GM19463 (cell line): Measurements from ENCODE around the gene LRRC46.

Experiments used
- ATAC-seq: cut with Tn5 transposase; IDR thresholded peaks from one replicate; pipeline ENCODE4 v1.9.1; 2021; ENCODE audit warnings: mild to moderate bottlenecking, moderate library complexity; ENCODE audit not compliant: unreplicated experiment

Gene LRRC46

GRCh38 chr17:47873200-47874090 is 42.0 kb downstream of the LRRC46 start:
- no peak for ATAC-seq

GRCh38 chr17:47875011-47875985 is 43.8 kb downstream of the LRRC46 start:
- no peak for ATAC-seq

GRCh38 chr17:47877368-47878034 is 46.0 kb downstream of the LRRC46 start:
- no peak for ATAC-seq

GRCh38 chr17:47878203-47879027 is 46.9 kb downstream of the LRRC46 start:
- no peak for ATAC-seq

- no peak for ATAC-seq
These were observed 47.6 kb downstream of the LRRC46 start for GRCh38 chr17:47879028-47879585.

- ATAC-seq: no peak
These were observed 48.4 kb downstream of the LRRC46 start for GRCh38 chr17:47879776-47880454.

- ATAC-seq: no peak
These were observed 50.8 kb downstream of the LRRC46 start for GRCh38 chr17:47882247-47882646.

GRCh38 chr17:47882695-47883588 is 51.5 kb downstream of the LRRC46 start:
- ATAC-seq: no peak

GRCh38 chr17:47883589-47884426 is 52.3 kb downstream of the LRRC46 start:
- no peak for ATAC-seq

GRCh38 chr17:47884427-47884740 is 52.9 kb downstream of the LRRC46 start:
- no peak for ATAC-seq

GRCh38 chr17:47884905-47885730 is 53.6 kb downstream of the LRRC46 start:
- no peak for ATAC-seq
